ENCODE measurements around the gene FOXP1.

DNA sequence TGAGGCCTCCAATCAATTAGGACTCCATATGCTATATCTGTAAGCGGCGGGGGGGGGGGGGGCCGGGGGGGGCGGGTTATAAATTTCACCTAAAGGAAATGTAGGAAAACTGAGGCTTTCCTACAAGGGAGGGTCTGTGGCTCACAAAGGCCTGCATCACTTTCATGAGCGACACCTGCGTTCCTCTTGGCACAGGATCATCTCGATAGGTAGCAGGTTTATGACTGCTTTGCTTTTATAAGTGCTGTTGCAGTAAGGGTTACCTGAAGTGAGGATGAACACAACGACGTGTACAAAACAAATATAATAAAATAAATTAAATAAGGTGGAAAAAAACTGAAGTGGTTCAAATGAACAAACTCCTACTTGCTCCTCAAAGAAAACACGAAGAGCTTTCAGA lies 194.3 kb downstream of the FOXP1 start:
- TF ChIP-seq, protein P1, sequence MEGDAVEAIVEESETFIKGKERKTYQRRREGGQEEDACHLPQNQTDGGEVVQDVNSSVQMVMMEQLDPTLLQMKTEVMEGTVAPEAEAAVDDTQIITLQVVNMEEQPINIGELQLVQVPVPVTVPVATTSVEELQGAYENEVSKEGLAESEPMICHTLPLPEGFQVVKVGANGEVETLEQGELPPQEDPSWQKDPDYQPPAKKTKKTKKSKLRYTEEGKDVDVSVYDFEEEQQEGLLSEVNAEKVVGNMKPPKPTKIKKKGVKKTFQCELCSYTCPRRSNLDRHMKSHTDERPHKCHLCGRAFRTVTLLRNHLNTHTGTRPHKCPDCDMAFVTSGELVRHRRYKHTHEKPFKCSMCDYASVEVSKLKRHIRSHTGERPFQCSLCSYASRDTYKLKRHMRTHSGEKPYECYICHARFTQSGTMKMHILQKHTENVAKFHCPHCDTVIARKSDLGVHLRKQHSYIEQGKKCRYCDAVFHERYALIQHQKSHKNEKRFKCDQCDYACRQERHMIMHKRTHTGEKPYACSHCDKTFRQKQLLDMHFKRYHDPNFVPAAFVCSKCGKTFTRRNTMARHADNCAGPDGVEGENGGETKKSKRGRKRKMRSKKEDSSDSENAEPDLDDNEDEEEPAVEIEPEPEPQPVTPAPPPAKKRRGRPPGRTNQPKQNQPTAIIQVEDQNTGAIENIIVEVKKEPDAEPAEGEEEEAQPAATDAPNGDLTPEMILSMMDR (IDR thresholded peaks at IDR 0.05; ENCODE audit: poor library complexity) = no peak
- TF ChIP-seq EZH2 (IDR thresholded peaks at IDR 0.05; ENCODE audit: borderline replicate concordance) (no peak), EZH2phosphoT487 (IDR thresholded peaks at IDR 0.05; ENCODE audit: low read depth, severe bottlenecking, unreplicated experiment) (no peak)
